HepG2 (cell line): Measurements from ENCODE around the gene SEPTIN2. TPM values are rescaled to one million over a fixed set of nuclear protein-coding genes. Genes with fewer than 3 reads are reported as not detected.

Experiments used
- BHLHE40 ChIP-seq: IDR thresholded peaks from 2 replicates; pipeline ENCODE4 v1.6.1; 2011; ENCODE audit warnings: low read length, improper control_type of control experiment
- CBX1 ChIP-seq: IDR thresholded peaks from one replicate; pipeline ENCODE4 v1.6.1; 2016; ENCODE audit warnings: antibody characterized with exemption, low read depth
- DPF2 ChIP-seq: sonication (generic); formaldehyde crosslinking; IDR thresholded peaks from 2 replicates; pipeline ENCODE4 v1.4.0; 2020; ENCODE audit warnings: mild to moderate bottlenecking, low read depth, missing genetic modification reagents, borderline replicate concordance
- ESRRA ChIP-seq: sonication (generic); formaldehyde crosslinking; IDR thresholded peaks from 2 replicates; pipeline ENCODE4 v1.5.1; 2020; ENCODE audit warnings: mild to moderate bottlenecking, low read depth, missing genetic modification reagents
- KDM2A ChIP-seq: sonication (generic); formaldehyde crosslinking; IDR thresholded peaks from 2 replicates; pipeline ENCODE4 v1.4.0; 2020; ENCODE audit warnings: low read depth, missing genetic modification reagents, borderline replicate concordance
- KDM5A ChIP-seq: fragments of 200-600 bp; sonication (generic); IDR thresholded peaks from 2 replicates; pipeline ENCODE4 v1.7.0; 2018; ENCODE audit warnings: antibody characterized with exemption, mild to moderate bottlenecking, low read length, borderline replicate concordance
- MTERF4 ChIP-seq: sonication (generic); formaldehyde crosslinking; IDR thresholded peaks from 2 replicates; pipeline ENCODE4 v1.8.0; 2023; ENCODE audit warnings: mild to moderate bottlenecking, missing genetic modification reagents
- PAWR ChIP-seq: sonication (generic); formaldehyde crosslinking; IDR thresholded peaks from 2 replicates; pipeline ENCODE4 v1.4.0; 2020; ENCODE audit warnings: missing genetic modification reagents, mild to moderate bottlenecking, borderline replicate concordance
- RXRB ChIP-seq: IDR thresholded peaks from 2 replicates; pipeline ENCODE4 v1.6.1; 2016; ENCODE audit warnings: borderline replicate concordance, missing genetic modification reagents, missing compliant biosample characterization
- TIGD3 ChIP-seq: sonication (generic); formaldehyde crosslinking; IDR thresholded peaks from 2 replicates; pipeline ENCODE4 v1.5.1; 2020; ENCODE audit warnings: mild to moderate bottlenecking, missing genetic modification reagents, borderline replicate concordance
- YEATS2 ChIP-seq: sonication (generic); formaldehyde crosslinking; IDR thresholded peaks from 2 replicates; pipeline ENCODE4 v1.4.0; 2020; ENCODE audit warnings: missing genetic modification reagents, borderline replicate concordance
- ZBTB10 ChIP-seq: sonication (generic); formaldehyde crosslinking; IDR thresholded peaks from 2 replicates; pipeline ENCODE4 v1.4.0; 2020; ENCODE audit warnings: missing genetic modification reagents, borderline replicate concordance
- ZNF20 ChIP-seq: sonication (generic); formaldehyde crosslinking; IDR thresholded peaks from 2 replicates; pipeline ENCODE4 v1.4.0; 2020; ENCODE audit warnings: mild to moderate bottlenecking, moderate library complexity, missing genetic modification reagents
- ZNF788 ChIP-seq: sonication (generic); formaldehyde crosslinking; IDR thresholded peaks from 2 replicates; pipeline ENCODE4 v1.5.0; 2020; ENCODE audit warnings: mild to moderate bottlenecking, missing genetic modification reagents, borderline replicate concordance
- polyA plus RNA-seq, 8 experiments: library from polyadenylated mRNA; depleted of rRNA in 3 of 8; stranded (reverse) in 7 of 8; unstranded in 1 of 8; fragments of >200 nt; fragmentation: Illumina TruSeq in 4 of 8; extraction: Trizol in 4 of 8; gene quantifications; 2 replicates each; pipeline versions ENCODE4 v1.2.1 to v1.2.3, GENCODE V29; 2011 to 2016; ENCODE audit warnings: low read depth in 4 of 8, missing spikeins in 1 of 8, mixed read lengths in 1 of 8; ENCODE audit not compliant: insufficient read depth in 1 of 8
- total RNA-seq, 5 experiments: library from RNA; depleted of rRNA; stranded (reverse); fragments of >200 nt; fragmentation: Illumina TruSeq; extraction: Trizol; gene quantifications; 2 replicates each; pipeline ENCODE4 v1.2.3, GENCODE V29; 2016; ENCODE audit warnings: low read depth in 1 of 5
- TF ChIP-seq, protein P1 (sequence below): sonication (generic); formaldehyde crosslinking; IDR thresholded peaks from 2 replicates; pipeline ENCODE4 v1.4.0; 2020; ENCODE audit warnings: mild to moderate bottlenecking, missing genetic modification reagents

SEPTIN2 gene
- total and polyA plus RNA-seq, 2 of the 13 experiments (the other 11 are each of a cell fraction or from before 2014, with no cell fraction given): 493 to 733 TPM

DNA sequence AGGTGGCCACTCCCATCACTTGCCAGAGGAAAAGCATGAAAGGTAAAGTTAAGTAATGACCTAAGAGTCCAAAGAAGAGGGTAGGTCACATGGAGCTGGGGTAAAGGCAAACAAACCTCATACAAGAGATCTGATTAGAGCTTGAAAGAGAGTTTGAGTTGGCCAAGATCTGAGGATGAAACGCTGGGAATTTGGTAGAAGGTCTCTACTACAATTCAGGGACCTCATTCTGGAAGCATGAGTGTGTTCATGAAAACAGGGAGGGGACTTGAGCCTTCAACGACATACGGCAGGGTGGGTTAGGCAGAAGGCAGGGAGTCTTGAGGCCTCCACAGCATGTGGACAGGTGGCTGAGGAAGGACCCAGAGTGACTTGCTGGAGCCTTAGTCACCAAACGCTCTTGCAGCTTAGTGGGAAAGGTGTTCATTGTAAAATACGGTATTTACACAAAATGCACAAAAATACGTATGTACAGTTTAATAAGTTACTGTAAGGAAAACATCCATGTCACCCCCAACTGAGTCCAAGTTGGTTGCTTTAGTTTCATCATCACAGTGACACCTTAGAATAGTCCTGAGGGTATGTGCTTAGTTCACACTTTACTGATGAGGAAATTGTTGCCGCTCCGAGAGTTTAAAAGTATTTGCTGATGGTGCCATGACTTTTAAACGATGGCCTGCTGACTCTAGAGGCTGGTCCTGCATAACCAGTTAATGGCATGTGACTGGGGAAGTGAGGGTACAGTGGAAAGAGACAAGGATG lies 35.3 kb downstream of the SEPTIN2 start (continued):
- no peak for TF ChIP-seq MTERF4 (CRISPR knock-in tag)
- TF ChIP-seq RXRB (CRISPR knock-in tag): peak; percentile 68; the same call in 1 of the 2 replicates
- peak; percentile 74; the same call in 1 of the 2 replicates for TF ChIP-seq DPF2 (CRISPR knock-in tag)
- TF ChIP-seq KDM5A: no peak; the same call in 1 of the 2 replicates
- no peak for TF ChIP-seq ZBTB10 (CRISPR knock-in tag)
- TF ChIP-seq, protein P1, sequence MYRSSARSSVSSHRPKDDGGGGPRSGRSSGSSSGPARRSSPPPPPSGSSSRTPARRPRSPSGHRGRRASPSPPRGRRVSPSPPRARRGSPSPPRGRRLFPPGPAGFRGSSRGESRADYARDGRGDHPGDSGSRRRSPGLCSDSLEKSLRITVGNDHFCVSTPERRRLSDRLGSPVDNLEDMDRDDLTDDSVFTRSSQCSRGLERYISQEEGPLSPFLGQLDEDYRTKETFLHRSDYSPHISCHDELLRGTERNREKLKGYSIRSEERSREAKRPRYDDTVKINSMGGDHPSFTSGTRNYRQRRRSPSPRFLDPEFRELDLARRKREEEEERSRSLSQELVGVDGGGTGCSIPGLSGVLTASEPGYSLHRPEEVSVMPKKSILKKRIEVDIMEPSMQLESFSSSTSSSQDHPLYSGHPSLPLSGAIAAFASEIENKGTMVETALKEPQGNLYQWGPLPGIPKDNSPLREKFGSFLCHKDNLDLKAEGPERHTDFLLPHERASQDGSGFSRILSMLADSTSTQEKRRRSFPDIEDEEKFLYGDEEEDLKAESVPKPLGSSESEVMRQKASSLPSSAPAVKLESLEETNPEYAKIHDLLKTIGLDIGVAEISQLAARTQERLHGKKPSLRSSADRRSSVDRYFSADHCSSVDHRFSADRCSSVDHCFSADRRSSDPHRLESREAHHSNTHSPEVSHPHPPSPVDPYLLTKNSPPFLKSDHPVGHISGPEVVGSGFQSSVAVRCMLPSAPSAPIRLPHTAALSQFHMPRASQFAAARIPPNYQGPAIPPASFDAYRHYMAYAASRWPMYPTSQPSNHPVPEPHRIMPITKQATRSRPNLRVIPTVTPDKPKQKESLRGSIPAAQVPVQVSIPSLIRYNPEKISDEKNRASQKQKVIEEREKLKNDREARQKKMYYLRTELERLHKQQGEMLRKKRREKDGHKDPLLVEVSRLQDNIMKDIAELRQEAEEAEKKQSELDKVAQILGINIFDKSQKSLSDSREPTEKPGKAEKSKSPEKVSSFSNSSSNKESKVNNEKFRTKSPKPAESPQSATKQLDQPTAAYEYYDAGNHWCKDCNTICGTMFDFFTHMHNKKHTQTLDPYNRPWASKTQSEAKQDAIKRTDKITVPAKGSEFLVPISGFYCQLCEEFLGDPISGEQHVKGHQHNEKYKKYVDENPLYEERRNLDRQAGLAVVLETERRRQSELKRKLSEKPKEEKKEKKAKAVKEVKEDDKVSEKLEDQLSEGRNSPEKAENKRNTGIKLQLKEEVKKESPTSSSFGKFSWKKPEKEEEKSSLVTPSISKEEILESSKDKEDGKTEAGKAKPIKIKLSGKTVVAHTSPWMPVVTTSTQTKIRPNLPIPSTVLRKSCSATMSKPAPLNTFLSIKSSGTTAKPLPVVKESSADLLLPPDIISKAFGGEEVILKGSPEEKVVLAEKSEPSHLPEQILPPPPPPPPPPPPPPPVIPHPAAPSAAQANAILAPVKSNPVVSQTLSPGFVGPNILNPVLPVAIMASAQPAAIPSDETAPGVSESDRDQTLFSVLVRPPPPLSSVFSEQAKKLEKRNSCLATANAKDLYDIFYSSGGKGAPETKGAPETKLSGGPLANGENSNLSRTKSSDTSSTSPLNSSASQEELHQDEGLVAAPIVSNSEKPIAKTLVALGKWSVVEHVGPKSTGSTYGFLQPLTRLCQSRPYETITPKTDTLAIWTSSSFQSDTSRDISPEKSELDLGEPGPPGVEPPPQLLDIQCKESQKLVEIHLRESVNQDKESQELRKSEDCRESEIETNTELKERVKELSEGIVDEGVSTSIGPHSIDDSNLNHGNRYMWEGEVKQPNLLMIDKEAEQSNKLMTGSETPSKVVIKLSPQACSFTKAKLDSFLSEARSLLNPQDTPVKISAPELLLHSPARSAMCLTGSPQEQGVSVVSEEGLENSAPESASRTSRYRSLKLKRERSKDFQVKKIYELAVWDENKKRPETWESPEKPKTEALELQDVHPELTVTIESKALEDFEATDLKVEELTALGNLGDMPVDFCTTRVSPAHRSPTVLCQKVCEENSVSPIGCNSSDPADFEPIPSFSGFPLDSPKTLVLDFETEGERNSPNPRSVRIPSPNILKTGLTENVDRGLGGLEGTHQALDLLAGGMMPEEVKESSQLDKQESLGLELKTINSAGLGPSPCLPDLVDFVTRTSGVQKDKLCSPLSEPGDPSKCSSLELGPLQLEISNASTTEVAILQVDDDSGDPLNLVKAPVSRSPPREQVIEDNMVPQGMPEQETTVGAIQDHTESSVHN (CRISPR knock-in tag): no peak
- no peak for TF ChIP-seq ZNF20 (CRISPR knock-in tag)
- no peak for TF ChIP-seq PAWR (CRISPR knock-in tag)
- TF ChIP-seq ZNF788 (CRISPR knock-in tag): no peak
- no peak; the same call in 1 of the 2 replicates for TF ChIP-seq YEATS2 (CRISPR knock-in tag)
- TF ChIP-seq ESRRA (CRISPR knock-in tag): no peak
- no peak; the same call in 1 of the 2 replicates for TF ChIP-seq KDM2A (CRISPR knock-in tag)
- no peak for TF ChIP-seq TIGD3
- no peak for TF ChIP-seq CBX1
- TF ChIP-seq BHLHE40: no peak
